ENCODE measurements around the gene RIT2. TPM values are rescaled to one million over a fixed set of nuclear protein-coding genes. Genes with fewer than 3 reads are reported as not detected.

The RIT2 gene
- total RNA-seq, 1 experiment from 2014 or later: not detected

- no peak for DNase-seq (ENCODE audit: low read depth)
Measured at GRCh38 chr18:42929857-42930256, 185.6 kb downstream of the RIT2 start.

GRCh38 chr18:42929181-42929580, 186.3 kb downstream of the RIT2 start:
- DNase-seq (ENCODE audit: low read depth): no peak

GRCh38 chr18:42925036-42925435, 190.4 kb downstream of the RIT2 start:
- DNase-seq (ENCODE audit: low read depth): no peak

GRCh38 chr18:42922363-42922762, 193.1 kb downstream of the RIT2 start:
- no peak for DNase-seq (ENCODE audit: low read depth)

- no peak for DNase-seq (ENCODE audit: low read depth)
Measured at GRCh38 chr18:42921226-42921737, 194.2 kb downstream of the RIT2 start.

- no peak for DNase-seq (ENCODE audit: low read depth)
Measured at GRCh38 chr18:42920621-42921020, 194.9 kb downstream of the RIT2 start.

- DNase-seq (ENCODE audit: low read depth): no peak
Measured at GRCh38 chr18:42915299-42915698, 200.2 kb downstream of the RIT2 start.

- DNase-seq (ENCODE audit: low read depth): no peak
Measured at GRCh38 chr18:42914476-42914875, 201.0 kb downstream of the RIT2 start.

GRCh38 chr18:42909095-42909494, 206.4 kb downstream of the RIT2 start:
- no peak for DNase-seq (ENCODE audit: low read depth)

- no peak for DNase-seq (ENCODE audit: low read depth)
Measured at GRCh38 chr18:42906761-42907160, 208.7 kb downstream of the RIT2 start.

GRCh38 chr18:42901161-42901560, 214.3 kb downstream of the RIT2 start:
- DNase-seq (ENCODE audit: low read depth): no peak

- DNase-seq (ENCODE audit: low read depth): no peak
Measured at GRCh38 chr18:42893977-42894376, 221.5 kb downstream of the RIT2 start.

- no peak for DNase-seq (ENCODE audit: low read depth)
Measured at GRCh38 chr18:42892181-42892580, 223.3 kb downstream of the RIT2 start.

GRCh38 chr18:42891705-42892104, 223.8 kb downstream of the RIT2 start:
- no peak for DNase-seq (ENCODE audit: low read depth)

- DNase-seq (ENCODE audit: low read depth): no peak
Measured at GRCh38 chr18:42883169-42883568, 232.3 kb downstream of the RIT2 start.

GRCh38 chr18:42882122-42882521, 233.4 kb downstream of the RIT2 start:
- no peak for DNase-seq (ENCODE audit: low read depth)

- DNase-seq (ENCODE audit: low read depth): no peak
Measured at GRCh38 chr18:42872838-42873237, 242.6 kb downstream of the RIT2 start.

GRCh38 chr18:42864876-42865275, 250.6 kb downstream of the RIT2 start:
- DNase-seq (ENCODE audit: low read depth): no peak

- DNase-seq (ENCODE audit: low read depth): no peak
Measured at GRCh38 chr18:42861271-42861670, 254.2 kb downstream of the RIT2 start.

GRCh38 chr18:42860548-42860947, 254.9 kb downstream of the RIT2 start:
- no peak for DNase-seq (ENCODE audit: low read depth)

GRCh38 chr18:42860011-42860410, 255.5 kb downstream of the RIT2 start:
- DNase-seq (ENCODE audit: low read depth): no peak

GRCh38 chr18:42854558-42854957, 260.9 kb downstream of the RIT2 start:
- DNase-seq (ENCODE audit: low read depth): no peak

GRCh38 chr18:42850174-42851083, 265.1 kb downstream of the RIT2 start:
- no peak for DNase-seq (ENCODE audit: low read depth)

Measured in RPMI7951 (cell line).